Lung (tissue), 16 donors: ENCODE data around the gene CDHR2. TPM values are rescaled to one million over a fixed set of nuclear protein-coding genes. Genes with fewer than 3 reads are reported as not detected.

Source experiments
- ATAC-seq: fragments of 200-7000 bp; cut with Tn5 transposase; one replicate; pipeline ENCODE4 v1.9.1; 2020; ENCODE audit warnings: moderate number of reproducible peaks; ENCODE audit not compliant: insufficient read depth, low FRiP score
- DNase-seq, 3 donors: peaks; one replicate each; pipeline ENCODE4 v3.0.0-alpha.2; 2013 to 2017
- H3K27ac ChIP-seq, 2 donors: one replicate each; pipeline ENCODE4 v1.5.1; 2013; ENCODE audit warnings: mild to moderate bottlenecking in 2 of 2, moderate library complexity in 2 of 2, control low read depth in 1 of 2, inconsistent platforms in 1 of 2, low read depth in 1 of 2, low read length in 1 of 2
- H3K27me3 ChIP-seq, 3 donors: one replicate each; pipeline ENCODE4 v1.5.1; 2013; ENCODE audit warnings: low read length in 2 of 3; ENCODE audit not compliant: control insufficient read depth in 3 of 3, insufficient read depth in 3 of 3
- H3K36me3 ChIP-seq, 4 donors: one replicate each; pipeline ENCODE4 v1.5.1; 2013; ENCODE audit warnings: low read length in 4 of 4, mild to moderate bottlenecking in 1 of 4, moderate library complexity in 1 of 4; ENCODE audit not compliant: control insufficient read depth in 4 of 4, insufficient read depth in 4 of 4
- H3K4me1 ChIP-seq, 5 donors: one replicate each; pipeline ENCODE4 v1.5.1; 2013; ENCODE audit warnings: low read length in 5 of 5, mild to moderate bottlenecking in 2 of 5, moderate library complexity in 1 of 5; ENCODE audit not compliant: control insufficient read depth in 5 of 5, insufficient read depth in 5 of 5
- H3K4me3 ChIP-seq: one replicate; pipeline ENCODE4 v1.5.1; 2013; ENCODE audit warnings: mild to moderate bottlenecking, control low read depth, moderate library complexity
- H3K9ac ChIP-seq, 2 donors: one replicate each; pipeline ENCODE4 v1.5.1; 2013; ENCODE audit warnings: low read length in 2 of 2, control low read depth in 1 of 2; ENCODE audit not compliant: insufficient read depth in 1 of 2
- H3K9me3 ChIP-seq, 4 donors: one replicate each; pipeline ENCODE4 v1.5.1; 2013; ENCODE audit warnings: low read length in 3 of 4, mild to moderate bottlenecking in 1 of 4, moderate library complexity in 1 of 4; ENCODE audit not compliant: control insufficient read depth in 4 of 4, insufficient read depth in 3 of 4
- CTCF ChIP-seq: IDR thresholded peaks from 2 replicates; pipeline ENCODE4 v1.5.1; 2012; ENCODE audit warnings: mild to moderate bottlenecking; ENCODE audit errors: control extremely low read depth, extremely low read depth
- whole genome bisulfite sequencing, 2 donors: extraction: QIAGEN DNeasy Blood & Tissue Kit; methylation state at CpG; one replicate each; pipeline ENCODE4 v1.1.7; 2013; 5-methylcytosine and 5-hydroxymethylcytosine counted together
- long read RNA-seq, 5 donors: transcript quantifications; one replicate each; lab custom pipeline, GENCODE V29; 2026
- polyA plus RNA-seq, 2 donors: library from polyadenylated mRNA; stranded (reverse); fragments of 200-250 nt; gene quantifications; one replicate each; pipeline ENCODE4 v1.2.1, GENCODE V29; 2013
- total RNA-seq, 2 donors: library from RNA; depleted of rRNA in 1 of 2; stranded (reverse); fragments of >200 nt in 1 of 2; gene quantifications; one replicate each; pipeline ENCODE4 v1.2.1, GENCODE V29; 2014 to 2021
- donor health status: control.
- donor health status: control.
- donor health status: Bipolar disorder and iron deficiency.
- donor health status: healthy.
- donor health status: DM: yes; HTN: yes; CAD: no.

The CDHR2 gene
- total RNA-seq: 1 to 10 TPM in 1 of 2 donors, under 1 TPM in 1; 0.74 to 1.5 TPM
- under 1 TPM; 0.02 to 0.10 TPM for polyA plus RNA-seq
- long read RNA-seq, donor 1: 0 reads
- long read RNA-seq, donor 2: 0 reads
- long read RNA-seq, donor 3: 0 reads
- long read RNA-seq, donor 4: 0 reads
- long read RNA-seq, donor 5: 0 reads

DNA sequence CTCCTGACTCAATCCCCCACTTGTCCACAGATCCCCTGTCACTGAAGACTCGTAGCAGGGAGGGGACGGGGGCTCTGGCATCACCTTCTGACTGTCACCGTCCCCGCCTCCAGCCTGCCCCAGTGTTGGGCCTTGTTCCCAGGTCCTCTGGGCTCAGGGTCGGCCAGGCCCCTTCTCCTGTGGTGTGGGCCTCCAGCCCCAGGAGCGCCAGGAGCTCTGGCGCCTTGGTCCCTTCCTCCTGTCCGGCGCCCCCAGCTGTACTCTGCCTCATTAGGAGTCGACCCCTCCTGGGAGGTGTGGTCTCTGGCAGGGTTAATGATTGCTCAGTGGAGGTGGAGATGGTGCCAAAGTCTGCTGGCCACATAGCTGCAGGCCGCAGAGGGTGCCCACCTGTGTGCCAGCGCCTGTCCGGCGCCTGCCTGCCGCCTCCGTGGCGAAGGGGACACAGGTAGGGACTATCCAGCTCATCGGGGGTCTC, at the start of gene CDHR2:
Gene CDHR2, plus strand, starts transcription at position 376 of the 478 bp plus-strand sequence. CDS start 16,011 bp downstream, outside the sequence.
- WGBS, 2 donors: 70 to 72% methylated on average over 18 of the region's 18 CpGs
- TF ChIP-seq CTCF: no peak

DNA sequence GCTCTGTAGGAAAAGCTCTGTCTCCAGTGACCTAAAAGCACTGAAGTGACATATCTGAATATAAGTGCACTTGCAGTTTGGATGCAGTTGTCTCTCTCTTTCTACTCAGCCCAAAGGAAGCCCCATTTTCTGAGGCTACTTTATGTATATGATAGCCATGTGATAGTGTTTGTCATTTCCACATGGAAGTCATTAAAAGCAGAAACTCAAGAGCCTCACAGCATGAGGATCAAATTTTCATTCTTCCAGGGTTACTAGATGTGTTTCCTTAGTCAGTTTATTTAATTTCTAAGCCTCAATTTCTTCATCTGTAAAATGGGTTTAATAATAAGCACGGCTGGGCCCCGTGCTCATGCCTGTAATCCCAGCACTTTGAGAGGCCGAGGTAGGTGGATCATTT, 48.6 kb upstream of the CDHR2 start:
- no peak for TF ChIP-seq CTCF
- Histone ChIP-seq H3K4me1 (no peaks in the 10 kb centered on the region), H3K27ac (no peak overlapping the region), H3K9ac (no peak overlapping the region), H3K4me3 (no peak overlapping the region), H3K27me3 (no peaks in the 10 kb centered on the region), H3K36me3 (peaks cover 28 to 51% (median 40%) of the 10 kb centered on the region in 4 donors), H3K9me3 (no peaks in the 10 kb centered on the region)
- ATAC-seq (no peak), DNase-seq (no peak)
- 96 to 100% methylated on average over 3 of the region's 3 CpGs for WGBS, 2 donors

More for the DNA sequence above, at the start of gene CDHR2:
- Histone ChIP-seq H3K9me3 (no peaks in the 10 kb centered on the region), H3K4me1 (peaks cover 0 to 2% (median 0%) of the 10 kb centered on the region in 5 donors), H3K27ac (no peak within 1 kb of the TSS), H3K4me3 (no peak within 1 kb of the TSS), H3K36me3 (no peaks in the 10 kb centered on the region), H3K27me3 (no peaks in the 10 kb centered on the region), H3K9ac (no peak within 1 kb of the TSS)
- ATAC-seq (no peak), DNase-seq (no peak)

DNA sequence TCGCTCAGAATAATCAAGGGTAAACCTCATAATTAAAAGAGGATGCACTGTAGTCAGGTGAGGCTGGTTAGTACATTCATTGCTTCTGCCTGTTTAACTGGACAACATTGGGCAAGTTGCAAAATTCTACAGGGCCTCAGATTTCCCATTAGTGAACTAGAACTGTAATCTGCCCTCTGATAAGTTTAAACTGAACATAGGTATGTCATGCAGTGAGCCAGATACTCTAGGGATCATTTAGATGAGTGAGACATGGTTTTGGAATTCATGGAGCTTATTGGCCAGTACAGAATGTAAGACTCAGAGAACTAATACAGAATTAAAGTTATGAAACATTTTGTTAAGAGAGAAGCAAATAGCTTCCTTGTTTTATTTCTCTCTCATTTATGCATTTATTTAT, 47.8 kb upstream of the CDHR2 start:
- Histone ChIP-seq H3K4me3 (no peak overlapping the region), H3K9ac (no peak overlapping the region), H3K36me3 (peaks cover 22 to 45% (median 37%) of the 10 kb centered on the region in 4 donors), H3K4me1 (no peaks in the 10 kb centered on the region), H3K9me3 (no peaks in the 10 kb centered on the region), H3K27ac (no peak overlapping the region), H3K27me3 (no peaks in the 10 kb centered on the region)
- no peak for DNase-seq
- TF ChIP-seq CTCF: no peak
- 95 to 98% methylated on average over 1 of the region's 1 CpG for WGBS, 2 donors
- ATAC-seq: no peak

DNA sequence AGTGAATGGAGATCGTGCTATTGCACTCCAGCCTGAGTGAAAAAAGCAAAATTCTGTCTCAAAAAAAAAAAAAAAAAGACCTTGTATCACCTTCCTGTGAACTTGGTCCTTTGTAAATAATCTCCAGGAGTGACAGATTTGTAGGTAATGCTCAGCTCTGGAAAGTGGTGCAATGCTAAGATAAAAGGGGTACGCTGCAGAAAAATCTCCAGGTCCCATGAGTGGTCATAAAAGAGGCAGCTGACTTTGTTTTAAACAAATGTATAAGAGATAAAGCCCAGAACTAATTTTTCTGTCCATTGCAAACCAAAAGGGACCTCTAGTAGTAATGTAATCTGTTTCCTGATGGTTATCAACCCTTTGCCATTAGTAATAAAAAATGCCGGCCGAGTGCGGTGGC, 45.6 kb upstream of the CDHR2 start:
- Histone ChIP-seq H3K9me3 (no peaks in the 10 kb centered on the region), H3K27me3 (no peaks in the 10 kb centered on the region), H3K4me1 (no peaks in the 10 kb centered on the region), H3K27ac (no peak overlapping the region), H3K36me3 (peaks cover 26 to 51% (median 38%) of the 10 kb centered on the region in 4 donors), H3K4me3 (no peak overlapping the region), H3K9ac (no peak overlapping the region)
- ATAC-seq: no peak
- 94 to 98% methylated on average over 5 of the region's 5 CpGs for WGBS, 2 donors
- TF ChIP-seq CTCF: no peak
- DNase-seq: no peak
